OCI-LY7 (cell line): Measurements from ENCODE around the gene DDX27. TPM values are rescaled to one million over a fixed set of nuclear protein-coding genes. Genes with fewer than 3 reads are reported as not detected.

Source experiments
- BruUV-seq: library from RNA; stranded (reverse); fragments of 400-500 nt; replicated peaks from 2 replicates; lab custom pipeline; 2021; lab: Mats Ljungman, UMichigan
- CTCF ChIA-PET: fragments of 300-600 bp; sonication (Branson Sonifier 250); formaldehyde crosslinking; loops from one replicate; lab custom pipeline; 2022; ENCODE audit warnings: antibody characterized with exemption; ENCODE audit not compliant: unreplicated experiment; lab: Charles Lee
- POLR2A ChIA-PET: fragments of 300-600 bp; sonication (Branson Sonifier 250); formaldehyde crosslinking; loops from one replicate; lab custom pipeline; 2022; ENCODE audit warnings: antibody characterized with exemption; lab: Charles Lee
- DNase-seq: peaks from one replicate; pipeline ENCODE4 v3.0.0-alpha.2; 2015; ENCODE audit warnings: low spot score
- H2AFZ ChIP-seq: fragments of 200-600 bp; sonication (generic), shearing (Covaris generic); 2 replicates; pipeline ENCODE4 v1.6.1; 2014; ENCODE audit warnings: mild to moderate bottlenecking, antibody characterized with exemption, low read length, moderate library complexity
- H3K27ac ChIP-seq: fragments of 200-600 bp; sonication (generic); 2 replicates; pipeline ENCODE4 v1.5.1; 2014; ENCODE audit warnings: mixed run types, low read depth, mild to moderate bottlenecking, moderate library complexity, low read length, inconsistent platforms; ENCODE audit not compliant: poor library complexity, severe bottlenecking
- H3K36me3 ChIP-seq: fragments of 200-600 bp; sonication (generic); 2 replicates; pipeline ENCODE4 v1.6.1; 2014; ENCODE audit warnings: mild to moderate bottlenecking, antibody characterized with exemption, low read length, moderate library complexity, mixed read lengths; ENCODE audit not compliant: insufficient read depth
- H3K4me1 ChIP-seq: fragments of 200-600 bp; sonication (generic); 2 replicates; pipeline ENCODE4 v1.5.1; 2014; ENCODE audit warnings: mild to moderate bottlenecking, low read length; ENCODE audit not compliant: insufficient read depth, poor library complexity, severe bottlenecking
- H3K4me2 ChIP-seq: fragments of 200-600 bp; sonication (generic); 2 replicates; pipeline ENCODE4 v1.6.1; 2014; ENCODE audit warnings: mild to moderate bottlenecking, low read length
- H3K4me3 ChIP-seq: fragments of 200-600 bp; sonication (generic); 2 replicates; pipeline ENCODE4 v1.5.1; 2014; ENCODE audit warnings: mild to moderate bottlenecking, low read depth, low read length; ENCODE audit not compliant: poor library complexity, severe bottlenecking
- H3K79me2 ChIP-seq: fragments of 200-600 bp; sonication (generic); 2 replicates; pipeline ENCODE4 v1.6.1; 2016; ENCODE audit warnings: low read depth, mild to moderate bottlenecking, low read length, moderate library complexity, mixed read lengths; ENCODE audit not compliant: insufficient read depth
- H3K9me2 ChIP-seq: fragments of 200-600 bp; sonication (generic); 2 replicates; pipeline ENCODE4 v1.6.1; 2016; ENCODE audit warnings: mild to moderate bottlenecking, low read length, mixed read lengths; ENCODE audit not compliant: insufficient read depth
- H3K9me3 ChIP-seq: fragments of 200-600 bp; sonication (generic); 2 replicates; pipeline ENCODE4 v1.6.1; 2014; ENCODE audit warnings: mild to moderate bottlenecking, mixed run types, low read length, mixed read lengths
- H4K20me1 ChIP-seq: fragments of 200-600 bp; sonication (generic); 2 replicates; pipeline ENCODE4 v1.6.1; 2014; ENCODE audit warnings: mild to moderate bottlenecking, antibody characterized with exemption, low read length, moderate library complexity, mixed read lengths; ENCODE audit not compliant: insufficient read depth
- EZH2phosphoT487 ChIP-seq: fragments of 200-600 bp; sonication (generic); IDR thresholded peaks from 2 replicates; pipeline ENCODE4 v1.6.1; 2018; ENCODE audit warnings: low read depth, borderline replicate concordance, mild to moderate bottlenecking, mixed run types, antibody characterized with exemption, low read length, moderate library complexity, mixed read lengths
- intact Hi-C: fragments of 100-400 bp; cut with micrococcal nuclease; formaldehyde crosslinking; loops from one replicate; pipeline ENCODE4 v1.10.0; 2022; ENCODE audit not compliant: unreplicated experiment
- total RNA-seq, 2 experiments: library from RNA; depleted of rRNA in 1 of 2; stranded (reverse); fragments of >200 nt in 1 of 2; shearing (Covaris generic) in 1 of 2; gene quantifications; 2 replicates each; pipeline ENCODE4 v1.2.3, GENCODE V29; 2014 to 2022
- TF ChIP-seq, protein P1 (sequence below): fragments of 200-600 bp; sonication (generic); conservative IDR thresholded peaks from 2 replicates; pipeline ENCODE4 v1.5.1; 2014; ENCODE audit warnings: mild to moderate bottlenecking, antibody characterized with exemption, low read length, moderate library complexity, mixed read lengths

DDX27 gene
- total RNA-seq, 2 experiments from 2014 or later, result 53.9 to 57.0 TPM

GRCh38 chr20:49275216-49275615 is 56.0 kb downstream of the DDX27 start:
- Histone ChIP-seq H3K9me3 (no peaks in the 10 kb centered on the region; the same call in 1 of the 2 replicates), H3K27ac (no peak overlapping the region), H3K36me3 (peaks cover 67% of the 10 kb centered on the region), H4K20me1 (peaks cover 15% of the 10 kb centered on the region; the same call in 1 of the 2 replicates), H3K4me3 (no peak overlapping the region), H3K9me2 (no peaks in the 10 kb centered on the region), H3K4me2 (no peak overlapping the region), H3K79me2 (peaks cover 72% of the 10 kb centered on the region), H3K4me1 (peaks cover 24% of the 10 kb centered on the region), H2AFZ (no peak overlapping the region)
- intact Hi-C loops, result loop anchor here (10.0 kb wide), 1 partner anchor 840 kb away; the partner anchor contains the start of gene UBE2V1
- no TSS peak for BruUV-seq
- CTCF ChIA-PET, result interaction anchor here (1.4 kb wide), 1 partner anchor 8 kb away, joined by 6 read pairs; no protein-coding TSS in a partner anchor
- no peak for TF ChIP-seq EZH2phosphoT487
- DNase-seq, result no peak
- POLR2A ChIA-PET, result interaction anchor here (0.6 to 1.1 kb wide), 2 partner anchors 21 to 84 kb away, joined by 3 to 5 read pairs; no protein-coding TSS in a partner anchor

DNA sequence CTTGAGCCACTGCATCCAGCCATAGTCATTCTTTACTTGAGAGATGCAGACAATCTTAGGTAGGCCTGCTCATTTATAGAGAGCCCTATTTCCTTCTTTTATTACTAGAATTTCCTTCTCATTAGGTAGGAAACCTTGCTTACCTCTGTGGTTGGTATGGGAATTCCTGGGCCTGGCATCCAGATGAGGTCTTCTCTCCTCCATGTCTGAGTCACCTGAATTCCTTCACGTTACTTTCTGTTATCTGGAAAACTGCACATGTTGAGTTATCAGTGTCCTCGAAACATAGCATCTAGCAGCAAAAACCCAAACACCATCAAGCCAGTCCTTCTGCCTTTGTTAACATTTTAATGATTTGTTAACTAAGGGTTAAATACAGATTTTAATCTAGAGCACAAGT is 56.4 kb downstream of the DDX27 start:
- H3K79me2 ChIP-seq, result peaks cover 72% of the 10 kb centered on the region

More for the DNA sequence above, 56.4 kb downstream of the DDX27 start:
- POLR2A ChIA-PET, result interaction anchor here (0.6 to 1.1 kb wide), 4 partner anchors 8 to 85 kb away, joined by 3 to 9 read pairs (median 4); no protein-coding TSS in a partner anchor
- no peaks in the 10 kb centered on the region; the same call in 1 of the 2 replicates for H3K9me3 ChIP-seq
- CTCF ChIA-PET, result interaction anchor here (1.4 kb wide), 1 partner anchor 8 kb away, joined by 6 read pairs; no protein-coding TSS in a partner anchor
- H3K36me3 ChIP-seq, result peaks cover 67% of the 10 kb centered on the region
- peak overlapping the region; percentile 100 for H3K4me3 ChIP-seq
- no peak overlapping the region for H2AFZ ChIP-seq
- no peaks in the 10 kb centered on the region for H3K9me2 ChIP-seq
- intact Hi-C loops, result loop anchor here (10.0 kb wide), 1 partner anchor 839 kb away; the partner anchor contains the start of gene UBE2V1
- peaks cover 24% of the 10 kb centered on the region for H3K4me1 ChIP-seq
- peak overlapping the region; percentile 94 for H3K4me2 ChIP-seq
- TF ChIP-seq, protein P1, sequence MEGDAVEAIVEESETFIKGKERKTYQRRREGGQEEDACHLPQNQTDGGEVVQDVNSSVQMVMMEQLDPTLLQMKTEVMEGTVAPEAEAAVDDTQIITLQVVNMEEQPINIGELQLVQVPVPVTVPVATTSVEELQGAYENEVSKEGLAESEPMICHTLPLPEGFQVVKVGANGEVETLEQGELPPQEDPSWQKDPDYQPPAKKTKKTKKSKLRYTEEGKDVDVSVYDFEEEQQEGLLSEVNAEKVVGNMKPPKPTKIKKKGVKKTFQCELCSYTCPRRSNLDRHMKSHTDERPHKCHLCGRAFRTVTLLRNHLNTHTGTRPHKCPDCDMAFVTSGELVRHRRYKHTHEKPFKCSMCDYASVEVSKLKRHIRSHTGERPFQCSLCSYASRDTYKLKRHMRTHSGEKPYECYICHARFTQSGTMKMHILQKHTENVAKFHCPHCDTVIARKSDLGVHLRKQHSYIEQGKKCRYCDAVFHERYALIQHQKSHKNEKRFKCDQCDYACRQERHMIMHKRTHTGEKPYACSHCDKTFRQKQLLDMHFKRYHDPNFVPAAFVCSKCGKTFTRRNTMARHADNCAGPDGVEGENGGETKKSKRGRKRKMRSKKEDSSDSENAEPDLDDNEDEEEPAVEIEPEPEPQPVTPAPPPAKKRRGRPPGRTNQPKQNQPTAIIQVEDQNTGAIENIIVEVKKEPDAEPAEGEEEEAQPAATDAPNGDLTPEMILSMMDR, result no peak
- TF ChIP-seq EZH2phosphoT487, result no peak
- peak overlapping the region; percentile 90 for H3K27ac ChIP-seq
- BruUV-seq, result no TSS peak
- DNase-seq, result no peak
- peaks cover 19% of the 10 kb centered on the region; the same call in 1 of the 2 replicates for H4K20me1 ChIP-seq
